Endodermal cell (in vitro differentiated cells): ENCODE measurements around the gene SPANXC. TPM values are rescaled to one million over a fixed set of nuclear protein-coding genes. Genes with fewer than 3 reads are reported as not detected.

Experiments
- DNase-seq: peaks from one replicate; pipeline ENCODE4 v3.0.0-alpha.2; 2017
- H3K27ac ChIP-seq: 2 replicates; pipeline ENCODE4 v1.5.1; 2013; ENCODE audit warnings: mild to moderate bottlenecking, low read depth, low read length, moderate library complexity
- H3K27me3 ChIP-seq: 2 replicates; pipeline ENCODE4 v1.6.1; 2013; ENCODE audit warnings: mild to moderate bottlenecking, low read length, moderate library complexity; ENCODE audit not compliant: insufficient read depth, control insufficient read depth, poor library complexity, severe bottlenecking
- H3K36me3 ChIP-seq: 2 replicates; pipeline ENCODE4 v1.7.0; 2013; ENCODE audit warnings: mild to moderate bottlenecking, low read length, moderate library complexity; ENCODE audit not compliant: control insufficient read depth, insufficient read depth
- H3K4me1 ChIP-seq: one replicate; pipeline ENCODE4 v1.7.0; 2013; ENCODE audit warnings: low read length; ENCODE audit not compliant: control insufficient read depth, insufficient read depth
- H3K4me3 ChIP-seq: 2 replicates; pipeline ENCODE4 v1.5.1; 2013; ENCODE audit warnings: mild to moderate bottlenecking, low read length, moderate library complexity
- H3K9ac ChIP-seq: 2 replicates; pipeline ENCODE4 v1.6.1; 2013; ENCODE audit warnings: mild to moderate bottlenecking, low read length, moderate library complexity; ENCODE audit not compliant: poor library complexity, severe bottlenecking; ENCODE audit errors: extremely low read depth
- H3K9me3 ChIP-seq: 2 replicates; pipeline ENCODE4 v1.6.1; 2013; ENCODE audit warnings: mild to moderate bottlenecking, low read length, moderate library complexity; ENCODE audit not compliant: control insufficient read depth
- H3K27ac Mint-ChIP-seq: 2 replicates; pipeline ENCODE4 v1.8.0; 2020; ENCODE audit warnings: mixed read lengths
- H3K27me3 Mint-ChIP-seq: 2 replicates; pipeline ENCODE4 v1.8.0; 2021; ENCODE audit warnings: mild to moderate bottlenecking, mixed read lengths; ENCODE audit not compliant: insufficient read depth
- H3K36me3 Mint-ChIP-seq: 2 replicates; pipeline ENCODE4 v1.8.0; 2020; ENCODE audit warnings: low read depth, mixed read lengths
- H3K4me1 Mint-ChIP-seq: 2 replicates; pipeline ENCODE4 v1.8.0; 2020; ENCODE audit warnings: mixed read lengths
- H3K4me3 Mint-ChIP-seq: 2 replicates; pipeline ENCODE4 v1.8.0; 2020; ENCODE audit warnings: mild to moderate bottlenecking, moderate library complexity, mixed read lengths
- H3K9me3 Mint-ChIP-seq: 2 replicates; pipeline ENCODE4 v1.8.0; 2020; ENCODE audit warnings: mild to moderate bottlenecking, mixed read lengths
- WGBS, 2 experiments: methylation state at CpG; one replicate each; pipeline versions ENCODE4 v1.1.5 to v1.1.7; 2013; ENCODE audit warnings: missing lambda C conversion rate in 2 of 2, mixed read lengths in 1 of 2; ENCODE audit not compliant: insufficient coverage in 1 of 2, insufficient read length in 1 of 2; 5-methylcytosine and 5-hydroxymethylcytosine counted together
- total RNA-seq, 2 donors: library from RNA; stranded (reverse); fragmentation: NEBNext Ultra II Directional in 1 of 2; extraction: Animal tissue kit (Norgen Biotek cat#: 25700) in 1 of 2; gene quantifications; 2 replicates in 1 of 2; 3 replicates in 1 of 2; pipeline ENCODE4 v1.2.1, GENCODE V29; 2021
- TF ChIP-seq, protein P1 (sequence below): fragments of 200-600 bp; sonication (generic); conservative IDR thresholded peaks from 2 replicates; pipeline ENCODE4 v1.5.0; 2021; ENCODE audit warnings: antibody characterized with exemption, mild to moderate bottlenecking

SPANXC gene
- total RNA-seq, 2 donors from 2014 or later: not detected

DNA sequence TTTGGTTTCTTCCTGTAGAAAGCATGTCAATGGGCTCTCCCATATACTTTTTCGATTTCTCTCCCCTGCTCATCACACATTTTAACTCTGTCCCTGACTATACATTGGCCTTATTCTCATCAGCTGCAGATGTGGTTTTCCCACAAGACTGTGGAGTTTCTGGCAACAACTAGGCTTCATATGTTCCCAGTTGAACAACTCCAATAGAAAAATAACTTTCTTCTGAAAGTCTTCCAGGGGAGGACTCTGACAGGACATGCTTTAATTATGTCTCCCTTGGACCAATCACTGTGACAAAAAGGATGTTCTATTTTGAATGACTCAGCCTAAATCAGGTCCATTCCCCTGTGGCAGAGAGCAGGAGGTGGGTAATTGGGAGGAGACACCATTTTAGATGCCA, 28.1 kb downstream of the SPANXC start:
- no peaks in the 10 kb centered on the region for H3K36me3 ChIP-seq
- Mint-ChIP-seq H3K36me3 (no peaks in the 10 kb centered on the region), H3K27ac (no peak overlapping the region), H3K4me1 (no peaks in the 10 kb centered on the region), H3K9me3 (peaks cover 37% of the 10 kb centered on the region), H3K27me3 (no peaks in the 10 kb centered on the region), H3K4me3 (no peak overlapping the region)
- no peak overlapping the region for H3K9ac ChIP-seq
- no peak for DNase-seq
- no peaks in the 10 kb centered on the region for H3K9me3 ChIP-seq
- H3K4me1 ChIP-seq: no peaks in the 10 kb centered on the region
- no peaks in the 10 kb centered on the region for H3K27me3 ChIP-seq
- 90% methylated on average over 1 of the region's 1 CpG; no CpG with 5 or more reads in 1 of the 2 experiments for WGBS, 2 experiments
- no peak overlapping the region for H3K4me3 ChIP-seq
- TF ChIP-seq, protein P1, sequence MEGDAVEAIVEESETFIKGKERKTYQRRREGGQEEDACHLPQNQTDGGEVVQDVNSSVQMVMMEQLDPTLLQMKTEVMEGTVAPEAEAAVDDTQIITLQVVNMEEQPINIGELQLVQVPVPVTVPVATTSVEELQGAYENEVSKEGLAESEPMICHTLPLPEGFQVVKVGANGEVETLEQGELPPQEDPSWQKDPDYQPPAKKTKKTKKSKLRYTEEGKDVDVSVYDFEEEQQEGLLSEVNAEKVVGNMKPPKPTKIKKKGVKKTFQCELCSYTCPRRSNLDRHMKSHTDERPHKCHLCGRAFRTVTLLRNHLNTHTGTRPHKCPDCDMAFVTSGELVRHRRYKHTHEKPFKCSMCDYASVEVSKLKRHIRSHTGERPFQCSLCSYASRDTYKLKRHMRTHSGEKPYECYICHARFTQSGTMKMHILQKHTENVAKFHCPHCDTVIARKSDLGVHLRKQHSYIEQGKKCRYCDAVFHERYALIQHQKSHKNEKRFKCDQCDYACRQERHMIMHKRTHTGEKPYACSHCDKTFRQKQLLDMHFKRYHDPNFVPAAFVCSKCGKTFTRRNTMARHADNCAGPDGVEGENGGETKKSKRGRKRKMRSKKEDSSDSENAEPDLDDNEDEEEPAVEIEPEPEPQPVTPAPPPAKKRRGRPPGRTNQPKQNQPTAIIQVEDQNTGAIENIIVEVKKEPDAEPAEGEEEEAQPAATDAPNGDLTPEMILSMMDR: no peak
- no peak overlapping the region for H3K27ac ChIP-seq

DNA sequence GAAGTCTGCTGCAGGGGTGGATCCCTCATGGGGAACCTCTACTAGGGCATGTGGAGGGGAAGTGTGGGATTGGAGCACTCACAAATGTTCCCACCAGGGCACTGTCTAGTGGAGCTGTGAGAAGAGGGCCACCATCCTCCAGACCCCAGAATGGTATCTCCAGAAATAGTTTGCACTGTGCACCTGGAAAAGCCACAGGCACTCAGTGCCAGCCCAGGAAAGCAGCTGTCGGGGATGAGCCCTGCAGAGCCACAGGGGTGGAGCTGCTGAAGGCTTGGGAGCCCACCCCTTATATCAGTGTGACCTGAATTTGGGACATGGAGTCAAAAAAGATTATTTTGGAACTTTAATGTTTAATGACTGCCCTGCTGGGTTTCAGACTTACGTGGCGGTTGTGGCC, 40.4 kb downstream of the SPANXC start:
- Histone ChIP-seq H3K36me3 (no peaks in the 10 kb centered on the region), H3K9me3 (no peaks in the 10 kb centered on the region), H3K9ac (no peak overlapping the region), H3K4me3 (no peak overlapping the region), H3K27me3 (no peaks in the 10 kb centered on the region), H3K4me1 (no peaks in the 10 kb centered on the region), H3K27ac (no peak overlapping the region)
- no peak for DNase-seq
- TF ChIP-seq, protein P1: no peak
- Mint-ChIP-seq H3K36me3 (no peaks in the 10 kb centered on the region), H3K9me3 (peaks cover 66% of the 10 kb centered on the region), H3K27ac (no peak overlapping the region), H3K4me1 (no peaks in the 10 kb centered on the region), H3K27me3 (no peaks in the 10 kb centered on the region), H3K4me3 (no peak overlapping the region)
- WGBS, 2 experiments: 97% methylated on average over 3 of the region's 3 CpGs; no CpG with 5 or more reads in 1 of the 2 experiments

Other genes with a start within 250 kb of the SPANXC start
- gene SPANXB1, start 239.9 kb downstream of the SPANXC start, total RNA-seq: not detected
- 10 to 100 TPM; 60.6 to 71.0 TPM for gene LDOC1, start 65.4 kb downstream of the SPANXC start, total RNA-seq